Body of pancreas (tissue), 4 donors: Measurements from ENCODE around the gene KCTD20.

Experiments used
- CTCF ChIP-seq, 7 experiments: fragments of 450-650 bp in 4 of 7; fragments of 200-600 bp in 3 of 7; sonication (generic) in 3 of 7; IDR thresholded peaks; one replicate each; pipeline ENCODE4 v1.5.1; 2016 to 2019; ENCODE audit warnings: antibody characterized with exemption in 7 of 7
- POLR2A ChIP-seq, 3 donors: fragments of 450-650 bp; IDR thresholded peaks; one replicate each; pipeline ENCODE4 v1.6.1; 2016; ENCODE audit warnings: antibody characterized with exemption in 3 of 3, mild to moderate bottlenecking in 2 of 3

- no peak for TF ChIP-seq CTCF (IDR thresholded peaks at IDR 0.05)
- no peak for TF ChIP-seq POLR2A (IDR thresholded peaks at IDR 0.05)
These were observed 40.3 kb upstream of the KCTD20 start for GRCh38 chr6:36402481-36402880.
